Urinary bladder (tissue), 4 donors: Measurements from ENCODE around the gene NPPB. TPM values are rescaled to one million over a fixed set of nuclear protein-coding genes. Genes with fewer than 3 reads are reported as not detected.

Source experiments
- DNase-seq: peaks from one replicate; pipeline ENCODE4 v3.0.0-alpha.2; 2015; ENCODE audit errors: extremely low spot score
- H3K27ac ChIP-seq: one replicate; pipeline ENCODE4 v1.5.1; 2013; ENCODE audit warnings: low read depth, mild to moderate bottlenecking, moderate library complexity
- H3K36me3 ChIP-seq: one replicate; pipeline ENCODE4 v1.6.1; 2013; ENCODE audit warnings: mild to moderate bottlenecking, moderate library complexity; ENCODE audit not compliant: insufficient read depth
- H3K4me1 ChIP-seq: one replicate; pipeline ENCODE4 v1.6.1; 2013; ENCODE audit warnings: mild to moderate bottlenecking, moderate library complexity; ENCODE audit not compliant: insufficient read depth
- H3K4me3 ChIP-seq: one replicate; pipeline ENCODE4 v1.5.1; 2013; ENCODE audit warnings: low read depth, low read length
- WGBS: extraction: QIAGEN DNeasy Blood & Tissue Kit; methylation state at CpG from one replicate; pipeline ENCODE4 v1.1.7; 2013; 5-methylcytosine and 5-hydroxymethylcytosine counted together
- polyA plus RNA-seq: library from polyadenylated mRNA; stranded (reverse); fragments of 200-250 nt; gene quantifications from one replicate; pipeline ENCODE4 v1.2.3, GENCODE V29; 2013
- total RNA-seq: library from RNA; depleted of rRNA; stranded (reverse); fragments of >200 nt; gene quantifications from one replicate; pipeline ENCODE4 v1.2.3, GENCODE V29; 2014
- donor health status: healthy with polysubstance abuse.
- donor health status: healthy.

NPPB gene
- total and polyA plus RNA-seq, 2 donors, result not detected

- H3K4me3 ChIP-seq, result no peak overlapping the region
- no peak for DNase-seq
- H3K36me3 ChIP-seq, result no peaks in the 10 kb centered on the region
- no peak overlapping the region for H3K27ac ChIP-seq
- WGBS, result 83% methylated on average over 14 of the region's 14 CpGs
- H3K4me1 ChIP-seq, result no peaks in the 10 kb centered on the region
Measured at GRCh38 chr1:11858158-11858557, 587 bp downstream of the NPPB start.

- WGBS, result 40% methylated on average over 10 of the region's 10 CpGs
- Histone ChIP-seq H3K36me3 (no peaks in the 10 kb centered on the region), H3K4me1 (no peaks in the 10 kb centered on the region), H3K4me3 (no peak overlapping the region), H3K27ac (no peak overlapping the region)
- no peak for DNase-seq
Measured at GRCh38 chr1:11857164-11857851, 1.4 kb downstream of the NPPB start.

- no peak overlapping the region for H3K27ac ChIP-seq
- no peaks in the 10 kb centered on the region for H3K4me1 ChIP-seq
- no peak overlapping the region for H3K4me3 ChIP-seq
- WGBS, result 54% methylated on average over 3 of the region's 3 CpGs
- H3K36me3 ChIP-seq, result no peaks in the 10 kb centered on the region
- no peak for DNase-seq
Measured at GRCh38 chr1:11856698-11857097, 2.0 kb downstream of the NPPB start.

- Histone ChIP-seq H3K4me1 (no peaks in the 10 kb centered on the region), H3K4me3 (no peak overlapping the region), H3K27ac (no peak overlapping the region), H3K36me3 (no peaks in the 10 kb centered on the region)
- DNase-seq, result no peak
- 75% methylated on average over 8 of the region's 8 CpGs for WGBS
Measured at GRCh38 chr1:11855430-11855829, 3.3 kb downstream of the NPPB start.

- DNase-seq, result no peak
- 48% methylated on average over 8 of the region's 8 CpGs for WGBS
Measured at GRCh38 chr1:11854519-11854918, 4.2 kb downstream of the NPPB start.

GRCh38 chr1:11851180-11851579, 7.6 kb downstream of the NPPB start:
- H3K36me3 ChIP-seq, result no peaks in the 10 kb centered on the region
- H3K4me3 ChIP-seq, result no peak overlapping the region
- H3K27ac ChIP-seq, result no peak overlapping the region
- WGBS, result 81% methylated on average over 7 of the region's 7 CpGs
- no peak for DNase-seq
- no peaks in the 10 kb centered on the region for H3K4me1 ChIP-seq

More at GRCh38 chr1:11854519-11854918, 4.2 kb downstream of the NPPB start:
- Histone ChIP-seq H3K36me3 (no peaks in the 10 kb centered on the region), H3K4me3 (no peak overlapping the region), H3K27ac (no peak overlapping the region), H3K4me1 (no peaks in the 10 kb centered on the region)

- no peaks in the 10 kb centered on the region for H3K36me3 ChIP-seq
- WGBS, result 54% methylated on average over 11 of the region's 11 CpGs
- DNase-seq, result no peak
- no peak overlapping the region for H3K4me3 ChIP-seq
- no peaks in the 10 kb centered on the region for H3K4me1 ChIP-seq
- no peak overlapping the region for H3K27ac ChIP-seq
Measured at GRCh38 chr1:11850156-11850555, 8.6 kb downstream of the NPPB start.

- DNase-seq, result no peak
- no peaks in the 10 kb centered on the region for H3K4me1 ChIP-seq
- H3K36me3 ChIP-seq, result no peaks in the 10 kb centered on the region
- 66% methylated on average over 9 of the region's 9 CpGs for WGBS
- H3K4me3 ChIP-seq, result no peak overlapping the region
- H3K27ac ChIP-seq, result no peak overlapping the region
Measured at GRCh38 chr1:11848373-11848700, 10.4 kb downstream of the NPPB start.

- DNase-seq, result no peak
- Histone ChIP-seq H3K36me3 (no peaks in the 10 kb centered on the region), H3K27ac (no peak within 1 kb of the TSS), H3K4me3 (no peak within 1 kb of the TSS), H3K4me1 (no peaks in the 10 kb centered on the region)
- WGBS, result 37% methylated on average over 18 of the region's 18 CpGs
Measured at GRCh38 chr1:11847667-11848372, 10.9 kb downstream of the NPPB start, which contains the start of gene NPPA. Gene NPPA, minus strand, starts transcription at chr1:11847783. Its CDS starts 99 bp downstream, at chr1:11847684.

GRCh38 chr1:11845641-11846335, 13.0 kb downstream of the NPPB start:
- Histone ChIP-seq H3K4me1 (no peaks in the 10 kb centered on the region), H3K4me3 (no peak overlapping the region), H3K27ac (no peak overlapping the region), H3K36me3 (peaks cover 3% of the 10 kb centered on the region)
- WGBS, result 43% methylated on average over 5 of the region's 5 CpGs
- no peak for DNase-seq

- DNase-seq, result peak; percentile 25
- H3K36me3 ChIP-seq, result peaks cover 7% of the 10 kb centered on the region
- no peak overlapping the region for H3K4me3 ChIP-seq
- H3K27ac ChIP-seq, result no peak overlapping the region
- no peaks in the 10 kb centered on the region for H3K4me1 ChIP-seq
- 60% methylated on average over 19 of the region's 19 CpGs for WGBS
Measured at GRCh38 chr1:11842154-11843041, 16.3 kb downstream of the NPPB start.

- no peaks in the 10 kb centered on the region for H3K4me1 ChIP-seq
- peaks cover 12% of the 10 kb centered on the region for H3K36me3 ChIP-seq
- H3K4me3 ChIP-seq, result no peak overlapping the region
- 76% methylated on average over 17 of the region's 17 CpGs for WGBS
- no peak overlapping the region for H3K27ac ChIP-seq
- DNase-seq, result no peak
Measured at GRCh38 chr1:11841245-11842153, 17.2 kb downstream of the NPPB start.
